Sigmoid colon (tissue), 7 donors: ENCODE data around the gene DNHD1. TPM values are rescaled to one million over a fixed set of nuclear protein-coding genes. Genes with fewer than 3 reads are reported as not detected.
A peak's percentile ranks its signal among the peaks of the same experiment; 100 is the strongest.

Source experiments
- DNase-seq: peaks from one replicate; pipeline ENCODE4 v3.0.0-alpha.2; 2019
- H3K27ac ChIP-seq, 4 donors: fragments of 200-600 bp; sonication (generic); one replicate each; pipeline ENCODE4 v1.5.1; 2016 to 2019; ENCODE audit warnings: mild to moderate bottlenecking in 1 of 4
- H3K27me3 ChIP-seq, 3 donors: fragments of 200-600 bp; sonication (generic); one replicate each; pipeline ENCODE4 v1.5.1; 2019; ENCODE audit warnings: mild to moderate bottlenecking in 1 of 3
- H3K36me3 ChIP-seq, 4 donors: fragments of 200-600 bp; sonication (generic); one replicate each; pipeline ENCODE4 v1.5.1; 2016 to 2019
- H3K4me1 ChIP-seq, 4 donors: fragments of 200-600 bp; sonication (generic); one replicate each; pipeline ENCODE4 v1.5.1; 2017 to 2019
- H3K4me3 ChIP-seq, 4 donors: fragments of 200-600 bp; sonication (generic); one replicate each; pipeline ENCODE4 v1.5.1; 2017 to 2019; ENCODE audit warnings: mild to moderate bottlenecking in 2 of 4, moderate library complexity in 1 of 4
- H3K9me3 ChIP-seq, 4 donors: fragments of 200-600 bp in 3 of 4; sonication (generic) in 3 of 4; one replicate each; pipeline versions ENCODE4 v1.5.1 to v1.6.1; 2013 to 2019
- CTCF ChIP-seq, 4 experiments: fragments of 450-650 bp in 3 of 4; fragments of 200-600 bp in 1 of 4; IDR thresholded peaks; one replicate each; pipeline ENCODE4 v1.5.1; 2016 to 2019; ENCODE audit warnings: antibody characterized with exemption in 4 of 4, mild to moderate bottlenecking in 3 of 4, moderate library complexity in 2 of 4
- EP300 ChIP-seq, 4 donors: sonication (generic); formaldehyde crosslinking; IDR thresholded peaks; one replicate each; pipeline ENCODE4 v1.6.1; 2017; ENCODE audit warnings: antibody characterized with exemption in 4 of 4
- POLR2A ChIP-seq, 2 donors: fragments of 450-650 bp; IDR thresholded peaks; one replicate each; pipeline ENCODE4 v1.6.1; 2016; ENCODE audit warnings: antibody characterized with exemption in 2 of 2, mild to moderate bottlenecking in 2 of 2, moderate library complexity in 2 of 2
- POLR2AphosphoS5 ChIP-seq, 4 donors: sonication (generic); formaldehyde crosslinking; IDR thresholded peaks; one replicate each; pipeline ENCODE4 v1.6.1; 2017; ENCODE audit warnings: antibody characterized with exemption in 4 of 4
- WGBS, 2 donors: extraction: QIAGEN DNeasy Blood & Tissue Kit; methylation state at CpG; one replicate each; pipeline ENCODE4 v1.1.7; 2013; 5-methylcytosine and 5-hydroxymethylcytosine counted together
- intact Hi-C: fragments of 100-400 bp; cut with DNase I; formaldehyde crosslinking; loops from one replicate; pipeline ENCODE4 v1.15.1; 2023
- polyA plus RNA-seq, 3 donors: library from polyadenylated mRNA; stranded (reverse); fragments of 200-250 nt; gene quantifications; one replicate each; pipeline ENCODE4 v1.2.3, GENCODE V29; 2013
- total RNA-seq, 4 donors: library from RNA; depleted of rRNA; stranded (reverse); fragments of >200 nt; gene quantifications; one replicate each; pipeline ENCODE4 v1.1.0, GENCODE V29; 2016
- donor health status: healthy with polysubstance abuse.
- donor health status: Bipolar disorder and iron deficiency.
- donor health status: healthy.

The DNHD1 gene
- 10 to 100 TPM; 12.5 to 29.9 (median 15.7) TPM for total RNA-seq
- polyA plus RNA-seq = 10 to 100 TPM in 1 of 3 donors, 1 to 10 TPM in 2; 1.4 to 11.1 (median 3.6) TPM

- TF ChIP-seq POLR2AphosphoS5 (IDR thresholded peaks at IDR 0.05) = peak; percentile 18 to 61 (median 44)
- no peak for TF ChIP-seq EP300 (IDR thresholded peaks at IDR 0.05)
- H3K9me3 ChIP-seq = no peaks in the 10 kb centered on the region
- peaks cover 0 to 25% (median 0%) of the 10 kb centered on the region in 4 donors for H3K36me3 ChIP-seq
- H3K4me1 ChIP-seq = peaks cover 0 to 28% (median 23%) of the 10 kb centered on the region in 4 donors
- H3K27ac ChIP-seq = peak within 1 kb of the TSS in 3 of 4 donors; percentile 71 to 76 (median 76)
- intact Hi-C loops = no loop called here
- 76 to 77% methylated on average over 33 of the region's 33 CpGs for WGBS, 2 donors
- DNase-seq = peak; percentile 78
- H3K27me3 ChIP-seq = no peaks in the 10 kb centered on the region
- H3K4me3 ChIP-seq = peak within 1 kb of the TSS; percentile 30 to 50 (median 42)
Measured at GRCh38 chr11:6497069-6497839, at the start of gene DNHD1. Gene DNHD1 (plus strand): TSS chr11:6497280. CDS start chr11:6498216, 936 bp downstream.

- Histone ChIP-seq H3K36me3 (peaks cover 26 to 64% (median 30%) of the 10 kb centered on the region in 4 donors), H3K4me3 (no peak overlapping the region), H3K27ac (no peak overlapping the region), H3K9me3 (no peaks in the 10 kb centered on the region), H3K4me1 (no peaks in the 10 kb centered on the region), H3K27me3 (no peaks in the 10 kb centered on the region)
- DNase-seq = no peak
- TF ChIP-seq CTCF (IDR thresholded peaks at IDR 0.05) = no peak
- TF ChIP-seq POLR2AphosphoS5 (IDR thresholded peaks at IDR 0.05) = no peak
- no peak for TF ChIP-seq POLR2A (IDR thresholded peaks at IDR 0.05)
- TF ChIP-seq EP300 (IDR thresholded peaks at IDR 0.05) = no peak
- WGBS, 2 donors = 89 to 91% methylated on average over 3 of the region's 3 CpGs
- intact Hi-C loops = no loop called here
Measured at GRCh38 chr11:6448574-6448973, 48.5 kb upstream of the DNHD1 start.

GRCh38 chr11:6452219-6452618 is 44.9 kb upstream of the DNHD1 start:
- Histone ChIP-seq H3K36me3 (peaks cover 44 to 97% (median 58%) of the 10 kb centered on the region in 4 donors), H3K27me3 (no peaks in the 10 kb centered on the region), H3K9me3 (no peaks in the 10 kb centered on the region), H3K4me3 (no peak overlapping the region), H3K27ac (no peak overlapping the region), H3K4me1 (no peaks in the 10 kb centered on the region)
- TF ChIP-seq POLR2A (IDR thresholded peaks at IDR 0.05) (no peak), EP300 (IDR thresholded peaks at IDR 0.05) (no peak), CTCF (IDR thresholded peaks at IDR 0.05) (no peak), POLR2AphosphoS5 (IDR thresholded peaks at IDR 0.05) (no peak)
- intact Hi-C loops = no loop called here
- DNase-seq = no peak
- WGBS, 2 donors = 88 to 90% methylated on average over 3 of the region's 3 CpGs

- Histone ChIP-seq H3K4me3 (no peak overlapping the region), H3K36me3 (peaks cover 52 to 100% (median 67%) of the 10 kb centered on the region in 4 donors), H3K27me3 (no peaks in the 10 kb centered on the region), H3K27ac (no peak overlapping the region), H3K9me3 (no peaks in the 10 kb centered on the region), H3K4me1 (no peaks in the 10 kb centered on the region)
- no peak for TF ChIP-seq CTCF (IDR thresholded peaks at IDR 0.05)
- no peak for TF ChIP-seq POLR2AphosphoS5 (IDR thresholded peaks at IDR 0.05)
- TF ChIP-seq POLR2A (IDR thresholded peaks at IDR 0.05) = no peak
- no peak for TF ChIP-seq EP300 (IDR thresholded peaks at IDR 0.05)
- intact Hi-C loops = no loop called here
- WGBS, 2 donors = 97 to 99% methylated on average over 2 of the region's 2 CpGs
- no peak for DNase-seq
Measured at GRCh38 chr11:6453152-6453551, 43.9 kb upstream of the DNHD1 start.

GRCh38 chr11:6455070-6455469 is 42.0 kb upstream of the DNHD1 start:
- 49 to 87% methylated on average over 2 of the region's 2 CpGs for WGBS, 2 donors
- H3K4me1 ChIP-seq = no peaks in the 10 kb centered on the region
- peaks cover 52 to 100% (median 69%) of the 10 kb centered on the region in 4 donors for H3K36me3 ChIP-seq
- H3K4me3 ChIP-seq = no peak overlapping the region
- no peaks in the 10 kb centered on the region for H3K27me3 ChIP-seq
- no peak for TF ChIP-seq CTCF (IDR thresholded peaks at IDR 0.05)
- no peak for TF ChIP-seq POLR2A (IDR thresholded peaks at IDR 0.05)
- no peak for TF ChIP-seq POLR2AphosphoS5 (IDR thresholded peaks at IDR 0.05)
- no peak for TF ChIP-seq EP300 (IDR thresholded peaks at IDR 0.05)
- DNase-seq = no peak
- intact Hi-C loops = no loop called here
- no peaks in the 10 kb centered on the region for H3K9me3 ChIP-seq
- no peak overlapping the region for H3K27ac ChIP-seq
